Effector memory CD8-positive, alpha-beta T cell (primary cell): ENCODE data around the gene CIB2.

Source experiments
- ATAC-seq: fragments of 150-1000 bp; cut with Tn5 transposase; replicated peaks from 2 replicates; pipeline ENCODE4 v1.10.0; 2021; ENCODE audit warnings: mild to moderate bottlenecking, moderate library complexity
- DNase-seq, 3 experiments: peaks; one replicate each; pipeline ENCODE4 v3.0.0; 2021
- H3K27ac Mint-ChIP-seq, 2 donors: one replicate each; pipeline ENCODE4 v1.8.0; 2022; ENCODE audit warnings: mild to moderate bottlenecking in 2 of 2, mixed read lengths in 2 of 2, moderate library complexity in 2 of 2
- H3K27me3 Mint-ChIP-seq, 2 donors: one replicate each; pipeline ENCODE4 v1.8.0; 2022; ENCODE audit warnings: mixed read lengths in 2 of 2
- H3K36me3 Mint-ChIP-seq: one replicate; pipeline ENCODE4 v1.8.0; 2022; ENCODE audit warnings: mild to moderate bottlenecking, moderate library complexity, mixed read lengths; ENCODE audit not compliant: insufficient read depth
- H3K4me1 Mint-ChIP-seq, 2 donors: one replicate each; pipeline ENCODE4 v1.8.0; 2022; ENCODE audit warnings: low read depth in 2 of 2, mixed read lengths in 2 of 2
- H3K4me3 Mint-ChIP-seq, 2 donors: one replicate each; pipeline ENCODE4 v1.8.0; 2022; ENCODE audit warnings: mild to moderate bottlenecking in 2 of 2, mixed read lengths in 2 of 2, moderate library complexity in 2 of 2
- H3K9me3 Mint-ChIP-seq, 2 donors: one replicate each; pipeline ENCODE4 v1.8.0; 2022; ENCODE audit warnings: mixed read lengths in 2 of 2

CIB2 gene

GRCh38 chr15:78069462-78070029, 61.7 kb downstream of the CIB2 start:
- peaks cover 12% of the 10 kb centered on the region for H3K36me3 Mint-ChIP-seq
- ATAC-seq (no peak), DNase-seq (no peak)
- no peaks in the 10 kb centered on the region for H3K9me3 Mint-ChIP-seq
- peak overlapping the region; percentile 96 to 97 for H3K27ac Mint-ChIP-seq
- H3K27me3 Mint-ChIP-seq: no peaks in the 10 kb centered on the region
- H3K4me3 Mint-ChIP-seq: no peak overlapping the region
- peaks cover 19 to 41% of the 10 kb centered on the region in 2 donors for H3K4me1 Mint-ChIP-seq

DNA sequence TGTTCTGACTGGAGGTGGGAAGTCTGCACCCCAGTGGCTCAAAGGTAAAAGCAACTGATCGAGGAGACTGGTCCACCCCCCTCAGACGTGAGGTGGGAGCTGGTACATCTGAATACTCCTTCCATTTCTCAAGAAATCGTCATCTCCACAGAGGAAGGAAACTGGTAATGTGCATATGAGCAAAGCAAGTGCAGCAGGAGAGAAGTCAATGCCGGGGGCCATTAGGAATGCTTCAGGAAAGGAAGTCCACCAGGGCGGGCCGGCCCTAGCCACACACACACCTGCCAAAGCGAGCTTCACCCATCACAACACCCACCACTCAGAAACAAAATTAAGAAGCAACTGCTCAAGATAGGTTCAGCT, 62.2 kb downstream of the CIB2 start:
- Mint-ChIP-seq H3K27me3 (no peaks in the 10 kb centered on the region), H3K4me1 (peaks cover 14 to 37% of the 10 kb centered on the region in 2 donors), H3K9me3 (no peaks in the 10 kb centered on the region), H3K27ac (peak overlapping the region; percentile 96 to 97), H3K4me3 (no peak overlapping the region), H3K36me3 (peaks cover 7% of the 10 kb centered on the region)
- DNase-seq: no peak
- peak; percentile 31 for ATAC-seq

GRCh38 chr15:78067328-78068228, 63.7 kb downstream of the CIB2 start:
- Mint-ChIP-seq H3K4me3 (no peak overlapping the region), H3K9me3 (no peaks in the 10 kb centered on the region), H3K27me3 (no peaks in the 10 kb centered on the region), H3K36me3 (peaks cover 6% of the 10 kb centered on the region), H3K27ac (peak overlapping the region; percentile 96 to 97), H3K4me1 (peaks cover 17 to 35% of the 10 kb centered on the region in 2 donors)
- DNase-seq (no peak), ATAC-seq (no peak)

GRCh38 chr15:78065973-78066946, 65.0 kb downstream of the CIB2 start:
- Mint-ChIP-seq H3K36me3 (peaks cover 6% of the 10 kb centered on the region), H3K27ac (no peak overlapping the region), H3K27me3 (no peaks in the 10 kb centered on the region), H3K4me1 (peaks cover 16 to 32% of the 10 kb centered on the region in 2 donors), H3K4me3 (no peak overlapping the region), H3K9me3 (no peaks in the 10 kb centered on the region)
- ATAC-seq: no peak
- no peak for DNase-seq

- no peak overlapping the region for H3K27ac Mint-ChIP-seq
- H3K4me3 Mint-ChIP-seq: no peak overlapping the region
- DNase-seq (no peak), ATAC-seq (peak; percentile 37)
- no peaks in the 10 kb centered on the region for H3K27me3 Mint-ChIP-seq
- no peaks in the 10 kb centered on the region for H3K9me3 Mint-ChIP-seq
- peaks cover 19 to 29% of the 10 kb centered on the region in 2 donors for H3K4me1 Mint-ChIP-seq
- H3K36me3 Mint-ChIP-seq: peaks cover 6% of the 10 kb centered on the region
Measured at GRCh38 chr15:78065284-78065872, 65.9 kb downstream of the CIB2 start.

DNA sequence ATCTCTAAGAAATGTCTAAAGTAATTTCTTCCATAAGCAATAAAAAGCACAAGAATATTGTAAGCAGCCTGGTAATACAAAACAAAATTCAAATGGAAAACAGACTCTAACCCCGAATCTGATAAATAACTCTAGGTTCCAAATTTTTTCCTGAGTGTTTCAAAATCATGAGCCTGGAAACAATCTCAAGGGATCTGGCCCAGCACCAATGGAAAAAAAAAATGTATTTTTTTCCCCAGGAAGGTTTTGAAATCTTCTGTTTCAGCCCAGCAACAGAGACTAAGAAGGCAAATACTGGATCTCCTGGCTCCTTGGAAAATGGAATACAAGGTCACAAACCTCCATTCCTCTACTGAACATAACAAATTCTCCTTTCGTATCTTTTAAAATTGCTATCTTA, 66.7 kb downstream of the CIB2 start:
- Mint-ChIP-seq H3K9me3 (no peaks in the 10 kb centered on the region), H3K27ac (no peak overlapping the region), H3K4me3 (no peak overlapping the region), H3K36me3 (peaks cover 6% of the 10 kb centered on the region), H3K4me1 (peaks cover 26 to 32% of the 10 kb centered on the region in 2 donors), H3K27me3 (no peaks in the 10 kb centered on the region)
- ATAC-seq (no peak), DNase-seq (no peak)

DNA sequence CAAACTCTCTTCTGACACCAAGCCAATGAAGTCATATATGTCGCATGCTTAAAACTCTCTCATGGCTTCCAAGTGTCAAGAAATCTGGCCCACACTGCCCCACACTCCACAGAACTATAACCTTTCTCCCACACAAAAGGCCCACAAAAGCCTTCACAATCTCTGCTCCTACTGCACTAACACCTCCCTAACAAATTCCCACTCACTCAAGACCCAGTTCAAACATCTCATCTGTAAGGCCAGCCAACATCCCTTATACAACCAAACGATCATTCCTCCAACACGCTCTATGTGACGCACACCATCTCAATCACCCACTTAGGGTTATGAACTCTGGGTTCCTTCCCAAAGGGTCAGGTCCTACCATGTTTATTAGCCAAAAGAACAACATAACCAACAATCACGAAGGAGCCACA, 67.3 kb downstream of the CIB2 start:
- H3K27ac Mint-ChIP-seq: no peak overlapping the region
- H3K4me1 Mint-ChIP-seq: peaks cover 31 to 32% of the 10 kb centered on the region in 2 donors
- DNase-seq: no peak
- H3K36me3 Mint-ChIP-seq: peaks cover 5% of the 10 kb centered on the region
- H3K9me3 Mint-ChIP-seq: no peaks in the 10 kb centered on the region
- ATAC-seq: no peak
- no peaks in the 10 kb centered on the region for H3K27me3 Mint-ChIP-seq
- H3K4me3 Mint-ChIP-seq: no peak overlapping the region

DNA sequence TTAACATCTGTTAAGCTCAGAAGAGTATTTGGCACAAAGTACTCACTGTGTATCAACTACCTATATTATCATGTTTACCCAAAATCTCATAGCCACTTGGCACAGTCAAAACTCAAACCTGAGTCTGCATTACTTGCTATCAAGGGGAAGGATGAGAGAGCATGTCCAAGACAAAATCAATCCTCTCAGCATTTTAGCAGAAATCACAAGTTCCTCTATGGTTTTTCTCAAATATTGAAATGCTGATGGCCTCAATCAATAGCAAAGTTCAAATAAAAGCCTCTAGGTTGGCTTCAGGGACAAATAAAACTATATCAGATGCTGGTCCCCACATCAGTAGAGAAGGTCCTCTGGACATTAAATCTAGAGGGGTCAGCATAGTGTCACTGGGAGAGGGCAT, 68.0 kb downstream of the CIB2 start:
- DNase-seq (no peak), ATAC-seq (no peak)
- no peaks in the 10 kb centered on the region for H3K36me3 Mint-ChIP-seq
- peak overlapping the region in 1 of 2 donors; percentile 36 for H3K4me3 Mint-ChIP-seq
- H3K27me3 Mint-ChIP-seq: no peaks in the 10 kb centered on the region
- peak overlapping the region in 1 of 2 donors; percentile 29 for H3K27ac Mint-ChIP-seq
- peaks cover 28 to 38% of the 10 kb centered on the region in 2 donors for H3K4me1 Mint-ChIP-seq
- H3K9me3 Mint-ChIP-seq: no peaks in the 10 kb centered on the region

- Mint-ChIP-seq H3K27ac (peak overlapping the region in 1 of 2 donors; percentile 95), H3K9me3 (no peaks in the 10 kb centered on the region), H3K36me3 (peaks cover 4% of the 10 kb centered on the region), H3K27me3 (no peaks in the 10 kb centered on the region), H3K4me1 (peaks cover 29 to 47% of the 10 kb centered on the region in 2 donors), H3K4me3 (peak overlapping the region in 1 of 2 donors; percentile 80)
- ATAC-seq: peak; percentile 77
- peak in 2 of 3 experiments; percentile 34 to 47 for DNase-seq
Measured at GRCh38 chr15:78061963-78062427, 69.2 kb downstream of the CIB2 start.

- Mint-ChIP-seq H3K4me3 (peak overlapping the region; percentile 30 to 44), H3K4me1 (peaks cover 47 to 64% of the 10 kb centered on the region in 2 donors), H3K27me3 (no peaks in the 10 kb centered on the region), H3K9me3 (no peaks in the 10 kb centered on the region), H3K27ac (peak overlapping the region; percentile 57 to 96), H3K36me3 (peaks cover 5% of the 10 kb centered on the region)
- DNase-seq: no peak
- no peak for ATAC-seq
Measured at GRCh38 chr15:78060232-78060631, 71.0 kb downstream of the CIB2 start.

DNA sequence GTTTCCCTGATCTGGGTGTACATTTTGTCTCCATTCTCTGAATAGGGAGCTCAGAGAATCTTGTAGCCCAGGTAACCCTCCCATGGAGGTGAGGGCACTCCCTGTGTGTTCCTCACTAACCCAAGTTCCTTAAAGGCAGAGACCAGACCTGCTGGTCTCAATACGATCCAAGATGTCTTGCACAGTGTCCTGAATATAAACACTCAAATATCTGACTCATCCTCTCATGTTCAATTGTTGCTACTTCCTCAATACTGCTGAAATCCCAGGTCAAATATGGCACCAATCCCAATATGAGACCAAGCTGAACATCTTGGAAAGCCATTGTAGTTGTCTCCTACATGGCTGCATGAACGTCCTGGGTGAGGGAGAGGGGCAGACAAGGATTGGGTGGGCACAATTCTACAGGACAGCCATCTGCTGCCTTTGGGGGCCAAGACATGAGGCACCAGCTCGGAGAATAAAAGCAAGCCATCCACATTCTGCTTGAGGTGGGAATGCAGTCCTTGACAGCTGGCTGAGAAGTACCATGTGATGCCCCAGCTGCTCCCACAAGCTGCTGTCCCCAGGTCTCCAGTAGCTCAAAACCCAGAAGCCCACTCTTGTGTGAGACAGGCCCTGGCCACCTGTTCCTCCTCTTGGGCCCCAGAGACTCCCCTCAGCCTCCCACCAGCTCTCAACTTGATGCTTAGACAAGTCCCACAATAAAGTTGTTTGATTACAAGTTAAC, 72.0 kb downstream of the CIB2 start:
- ATAC-seq (no peak), DNase-seq (no peak)
- Mint-ChIP-seq H3K9me3 (no peaks in the 10 kb centered on the region), H3K36me3 (peaks cover 12% of the 10 kb centered on the region), H3K4me1 (peaks cover 53 to 73% of the 10 kb centered on the region in 2 donors), H3K27me3 (no peaks in the 10 kb centered on the region), H3K4me3 (peak overlapping the region in 1 of 2 donors; percentile 44), H3K27ac (peak overlapping the region; percentile 75 to 96)

- no peak for DNase-seq
- Mint-ChIP-seq H3K27ac (peak overlapping the region; percentile 75 to 96), H3K36me3 (peaks cover 12% of the 10 kb centered on the region), H3K9me3 (no peaks in the 10 kb centered on the region), H3K27me3 (no peaks in the 10 kb centered on the region), H3K4me3 (peak overlapping the region in 1 of 2 donors; percentile 44), H3K4me1 (peaks cover 55 to 79% of the 10 kb centered on the region in 2 donors)
- no peak for ATAC-seq
Measured at GRCh38 chr15:78058401-78058935, 72.8 kb downstream of the CIB2 start.
